Measurements from ENCODE around the gene NUP214.
"Not testable (repeated sequence)": the region's sequence is repeated elsewhere in the genome, so short reads cannot be mapped to it uniquely, and the experiment has no call there.

The NUP214 gene

GRCh38 chr9:131255676-131256197 lies 130.4 kb downstream of the NUP214 start:
- in situ Hi-C loops (cut with MboI; ENCODE audit: low sequenced_read_pairs): no loop called here

- in situ Hi-C loops (cut with MboI; ENCODE audit: low sequenced_read_pairs): no loop called here
Observed at GRCh38 chr9:131257266-131258025, 132.1 kb downstream of the NUP214 start.

DNA sequence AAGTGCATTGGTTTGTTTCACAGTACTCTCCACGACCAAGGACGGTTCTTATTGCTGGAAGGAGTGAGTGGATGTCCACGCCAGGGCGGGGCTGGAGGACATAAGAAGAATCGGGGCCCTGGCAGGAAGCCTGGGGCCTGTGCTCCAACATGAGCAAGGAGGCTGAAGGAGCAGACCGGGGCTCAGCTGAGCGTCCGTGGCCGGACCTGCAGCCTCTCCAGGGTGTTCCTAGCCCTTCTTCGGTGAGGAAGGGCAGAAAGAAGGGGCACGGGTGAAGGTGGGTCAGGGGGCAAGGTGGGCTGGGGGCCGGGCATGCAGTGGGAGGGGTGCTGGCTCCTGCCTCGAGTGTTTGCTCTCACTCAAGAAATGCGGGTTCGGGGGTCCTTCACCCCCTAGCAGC lies 132.8 kb downstream of the NUP214 start:
- in situ Hi-C loops (cut with MboI; ENCODE audit: low sequenced_read_pairs): no loop called here

DNA sequence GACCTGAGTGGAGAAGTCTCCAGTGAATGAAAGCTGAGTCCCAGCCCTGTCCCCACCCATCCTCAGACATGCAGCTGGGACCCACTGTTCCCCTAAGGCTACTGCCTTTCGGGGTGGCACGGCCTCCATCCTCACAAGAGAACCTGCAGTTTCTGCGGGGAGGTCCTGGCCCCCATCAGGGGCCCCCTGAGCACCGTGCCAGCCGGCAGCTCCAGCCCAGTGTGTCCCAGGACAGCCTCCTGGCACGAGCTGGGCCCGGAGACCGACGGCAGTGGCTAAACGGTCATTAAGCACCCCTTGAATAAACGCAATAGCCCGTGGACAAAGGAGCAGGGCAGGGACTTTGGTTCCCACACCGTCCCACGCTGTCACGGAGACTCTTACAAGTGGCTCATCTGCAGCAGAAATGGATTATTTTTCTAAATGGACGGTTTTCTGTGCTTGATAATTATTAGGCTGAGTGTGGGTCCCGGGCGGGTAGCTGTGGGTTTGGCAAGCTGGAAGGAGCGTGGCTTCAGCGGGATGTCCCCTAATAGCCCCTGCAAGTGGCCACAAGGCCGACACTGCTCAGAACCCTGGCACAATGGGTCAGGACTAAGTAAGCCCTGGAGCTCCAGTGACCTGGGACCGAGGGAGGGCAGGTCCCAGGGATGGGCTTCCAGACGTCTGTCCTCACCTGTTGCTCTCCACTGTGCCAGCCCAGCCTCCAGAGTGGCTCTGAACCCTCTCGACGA lies 133.5 kb downstream of the NUP214 start:
- in situ Hi-C loops (cut with MboI; ENCODE audit: low sequenced_read_pairs): no loop called here

DNA sequence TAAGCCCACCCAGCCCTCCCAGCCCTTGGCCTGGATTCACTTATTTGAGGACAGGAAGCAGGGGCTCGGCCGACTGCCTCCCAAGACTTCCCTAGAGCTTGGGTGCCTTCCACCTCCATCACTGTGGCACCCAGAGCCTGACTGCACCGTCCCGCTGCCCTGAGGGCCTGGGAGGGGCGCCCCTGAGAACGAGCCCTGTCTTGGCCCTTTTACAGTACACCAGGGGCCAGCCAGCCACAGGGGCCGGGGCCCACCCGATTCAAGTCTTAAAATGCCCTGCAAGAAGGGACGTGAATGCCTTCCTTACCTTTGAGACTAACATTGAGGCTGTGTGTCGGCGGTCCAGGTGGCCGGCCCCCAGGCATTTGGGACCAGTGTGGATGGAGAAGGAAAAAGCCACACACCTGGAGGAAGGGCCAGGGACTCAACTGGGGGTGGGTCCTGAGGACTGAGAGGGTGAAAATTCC lies 134.1 kb downstream of the NUP214 start:
- in situ Hi-C loops (cut with MboI; ENCODE audit: low sequenced_read_pairs): no loop called here

DNA sequence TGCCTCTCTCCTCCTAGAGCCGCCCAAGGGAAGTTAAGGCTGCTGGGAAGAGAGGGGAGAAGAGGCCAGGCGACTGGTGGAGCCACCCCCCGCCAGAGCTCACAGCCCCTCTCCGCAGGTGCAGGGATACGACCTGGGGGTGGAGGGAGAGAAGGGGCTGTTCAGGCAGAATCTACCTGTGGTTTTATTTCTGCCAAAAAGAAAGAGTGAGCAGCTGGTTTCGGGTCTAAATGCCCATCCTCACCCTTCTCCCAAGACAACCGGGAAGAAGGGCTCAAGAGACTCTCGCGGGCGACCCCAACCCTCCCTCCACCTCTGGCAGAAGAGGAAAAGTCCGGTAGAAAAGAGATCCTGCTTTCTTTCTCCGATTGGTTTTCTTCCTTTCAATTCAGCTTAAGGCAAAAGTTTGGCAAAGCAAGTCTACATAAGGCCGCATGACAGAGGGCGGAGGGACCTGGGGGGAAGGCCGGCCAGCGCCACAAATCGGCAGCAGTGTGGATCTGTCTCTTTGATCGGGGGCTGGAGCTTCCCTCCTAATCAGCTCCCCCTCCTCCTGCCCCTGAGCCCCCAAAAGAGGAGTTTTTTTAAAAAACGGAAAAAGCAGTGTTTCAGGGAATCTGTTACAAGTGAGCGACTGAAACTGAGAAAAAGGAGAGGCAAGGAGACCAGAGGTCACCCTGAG lies 134.7 kb downstream of the NUP214 start:
- in situ Hi-C loops (cut with MboI; ENCODE audit: low sequenced_read_pairs): no loop called here

- in situ Hi-C loops (cut with MboI; ENCODE audit: low sequenced_read_pairs): no loop called here
Observed at GRCh38 chr9:131260751-131261452, 135.5 kb downstream of the NUP214 start.

GRCh38 chr9:131262327-131263032 lies 137.1 kb downstream of the NUP214 start:
- in situ Hi-C loops (cut with MboI; ENCODE audit: low sequenced_read_pairs): no loop called here

- in situ Hi-C loops (cut with MboI; ENCODE audit: low sequenced_read_pairs): not testable (repeated sequence)
Observed at GRCh38 chr9:131263033-131263343, 137.6 kb downstream of the NUP214 start.

- in situ Hi-C loops (cut with MboI; ENCODE audit: low sequenced_read_pairs): no loop called here
Observed at GRCh38 chr9:131263701-131264100, 138.3 kb downstream of the NUP214 start.

- in situ Hi-C loops (cut with MboI; ENCODE audit: low sequenced_read_pairs): no loop called here
Observed at GRCh38 chr9:131264231-131264630, 138.8 kb downstream of the NUP214 start.

DNA sequence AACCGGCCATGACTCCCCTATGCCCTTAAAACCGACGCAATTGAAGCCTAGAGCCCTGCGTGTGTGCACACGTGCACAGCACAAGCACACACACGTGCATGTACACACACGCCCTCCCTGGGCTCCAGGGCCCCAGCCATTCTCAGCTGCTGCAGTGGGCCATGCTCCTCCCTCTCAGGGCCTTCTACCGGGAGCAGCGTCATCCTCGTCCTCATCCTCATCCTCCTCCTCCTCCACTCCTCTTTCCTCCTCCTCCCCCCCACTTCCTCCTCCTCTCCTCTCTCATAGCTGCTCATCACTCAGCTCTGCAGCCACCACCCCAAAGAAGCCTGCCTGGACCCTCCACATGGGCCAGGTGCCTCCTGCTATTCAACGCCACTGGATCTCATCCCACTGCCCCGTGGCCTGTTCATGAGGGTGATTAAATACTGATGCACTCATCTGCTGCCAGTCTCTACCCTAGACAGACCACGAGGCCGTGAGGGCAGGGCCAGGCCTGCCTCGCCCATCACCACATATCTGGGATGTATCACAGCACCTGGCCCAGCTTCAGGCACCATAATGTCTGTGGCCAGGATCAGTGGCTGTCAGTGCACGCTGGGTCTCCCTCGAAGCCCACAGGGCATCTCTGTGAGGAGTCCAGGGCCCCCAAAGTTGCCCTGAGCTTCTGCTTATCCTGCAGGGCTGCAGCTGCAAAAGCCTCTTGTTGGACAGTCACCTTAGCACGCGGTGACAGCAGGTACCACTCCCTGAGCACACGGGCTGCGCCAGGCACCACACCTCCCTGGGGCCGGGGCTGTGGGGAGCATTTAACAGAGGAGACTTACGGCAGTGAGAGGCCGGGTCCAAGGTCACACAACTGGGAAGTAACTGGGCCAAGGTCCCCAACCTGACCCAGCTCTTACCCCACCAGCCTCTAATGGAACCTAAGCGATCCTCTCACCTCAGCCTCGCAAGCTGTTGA lies 141.2 kb downstream of the NUP214 start:
- in situ Hi-C loops (cut with MboI; ENCODE audit: low sequenced_read_pairs): no loop called here

DNA sequence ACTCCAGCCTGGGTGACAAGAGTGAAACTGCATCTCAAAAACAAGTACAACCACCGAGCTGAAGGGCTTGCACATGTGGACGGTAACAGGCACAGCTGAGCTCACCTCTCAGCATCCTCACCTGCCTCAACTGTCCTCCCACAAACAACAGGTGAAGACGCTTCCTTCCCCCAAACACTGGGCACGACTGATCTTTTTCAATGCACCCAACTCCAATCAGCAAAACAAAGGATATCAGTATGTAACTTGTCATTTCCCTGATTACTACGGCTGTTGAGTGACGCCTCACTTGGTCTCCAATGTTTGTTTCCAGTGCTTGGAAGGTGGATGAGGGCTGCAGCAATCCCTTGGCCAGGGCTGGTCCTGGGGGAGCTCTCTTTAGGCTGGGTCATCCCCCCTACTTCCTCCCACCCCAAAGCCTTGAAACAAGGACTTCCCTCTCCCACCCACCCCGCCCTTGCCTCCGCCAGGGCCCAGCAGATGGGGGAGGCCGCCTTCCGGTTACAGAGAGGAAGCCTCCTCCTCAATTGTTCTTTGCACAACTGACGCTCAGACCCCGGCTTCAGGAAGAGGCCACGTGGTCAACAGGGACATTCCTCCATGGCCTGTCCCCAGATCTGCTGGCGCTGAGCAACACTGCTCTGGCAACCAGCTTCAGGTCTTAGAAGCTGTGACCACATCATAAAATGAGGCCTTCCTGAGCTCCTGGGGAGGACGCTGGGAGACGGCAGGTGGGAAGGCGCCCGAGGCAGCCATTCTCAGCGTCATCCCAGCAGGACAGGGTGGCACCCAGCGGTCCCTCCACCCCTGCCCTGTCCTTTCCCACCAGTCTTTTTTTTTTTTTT lies 145.0 kb downstream of the NUP214 start:
- in situ Hi-C loops (cut with MboI; ENCODE audit: low sequenced_read_pairs): no loop called here

DNA sequence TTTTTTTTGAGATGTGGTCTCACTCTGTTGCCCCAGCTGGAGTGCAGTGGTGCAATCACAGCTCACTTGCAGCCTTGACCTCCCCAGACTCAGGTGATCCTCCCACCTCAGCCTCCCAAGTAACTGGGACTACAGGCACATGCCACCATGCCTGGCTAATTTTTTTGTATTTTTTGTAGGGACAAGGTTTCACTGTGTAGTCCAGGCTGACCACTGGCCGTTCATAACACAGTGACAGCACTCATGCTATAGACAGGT lies 145.6 kb downstream of the NUP214 start:
- in situ Hi-C loops (cut with MboI; ENCODE audit: low sequenced_read_pairs): not testable (repeated sequence)

GRCh38 chr9:131271506-131271931 lies 146.1 kb downstream of the NUP214 start:
- in situ Hi-C loops (cut with MboI; ENCODE audit: low sequenced_read_pairs): no loop called here

- in situ Hi-C loops (cut with MboI; ENCODE audit: low sequenced_read_pairs): no loop called here
Observed at GRCh38 chr9:131272212-131272611, 146.8 kb downstream of the NUP214 start.

GRCh38 chr9:131273146-131273855 lies 147.9 kb downstream of the NUP214 start:
- in situ Hi-C loops (cut with MboI; ENCODE audit: low sequenced_read_pairs): no loop called here

Measured in HL-60/S4 treated with phorbol 12-myristate 13-acetate at 8.2 ng/mL for 4 days and 3 days (cell line).